GM18502 (cell line): ENCODE results near the gene COLQ.
"Not testable (repeated sequence)": the region's sequence is repeated elsewhere in the genome, so short reads cannot be mapped to it uniquely, and the experiment has no call there.

ENCODE experiments used
- ATAC-seq: cut with Tn5 transposase; IDR thresholded peaks from one replicate; pipeline ENCODE4 v1.9.1; 2021; ENCODE audit warnings: mild to moderate bottlenecking; ENCODE audit not compliant: unreplicated experiment, poor library complexity

COLQ gene

DNA sequence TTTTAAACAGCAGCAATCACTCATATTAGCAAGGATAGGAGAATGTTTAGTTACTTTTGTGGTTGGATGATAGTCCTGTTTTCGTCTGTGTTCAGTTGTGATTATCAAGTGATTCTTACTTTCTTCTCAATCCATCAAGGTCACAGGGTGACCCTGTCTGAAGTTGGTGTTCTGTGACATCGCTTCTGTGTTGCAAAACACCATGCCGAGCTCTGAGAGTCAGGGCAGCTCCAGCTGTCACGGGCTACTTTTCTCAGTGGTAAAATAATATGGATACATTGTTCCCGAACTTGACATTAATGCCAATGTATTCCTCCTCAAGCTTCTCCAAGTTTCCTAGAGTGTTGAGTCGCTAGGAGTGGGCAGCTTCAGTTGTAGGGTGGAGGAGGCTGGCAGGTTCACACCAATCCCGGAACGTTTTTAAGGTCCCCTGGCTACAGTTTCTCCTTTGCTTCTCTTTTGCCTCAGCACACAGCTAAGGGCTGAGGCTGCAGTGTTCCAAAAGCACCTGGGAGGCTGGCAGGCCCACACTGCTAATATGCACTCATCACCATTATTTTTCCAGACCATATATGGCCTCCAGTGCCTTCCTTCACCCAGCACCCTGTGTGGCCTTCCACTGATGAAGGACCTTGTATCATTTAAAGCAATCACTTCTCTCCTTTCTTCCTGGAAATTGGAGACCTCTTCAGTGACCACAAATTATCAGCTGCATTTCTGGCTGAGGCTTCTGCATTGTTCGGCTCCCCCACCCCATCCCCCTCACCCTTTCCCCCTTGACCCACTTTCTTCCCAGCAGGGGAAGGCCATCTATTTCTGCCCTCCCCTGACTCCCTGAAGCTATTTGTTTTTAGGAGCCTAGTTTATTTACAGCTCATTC is 25.8 kb downstream of the COLQ start:
- ATAC-seq: no peak

DNA sequence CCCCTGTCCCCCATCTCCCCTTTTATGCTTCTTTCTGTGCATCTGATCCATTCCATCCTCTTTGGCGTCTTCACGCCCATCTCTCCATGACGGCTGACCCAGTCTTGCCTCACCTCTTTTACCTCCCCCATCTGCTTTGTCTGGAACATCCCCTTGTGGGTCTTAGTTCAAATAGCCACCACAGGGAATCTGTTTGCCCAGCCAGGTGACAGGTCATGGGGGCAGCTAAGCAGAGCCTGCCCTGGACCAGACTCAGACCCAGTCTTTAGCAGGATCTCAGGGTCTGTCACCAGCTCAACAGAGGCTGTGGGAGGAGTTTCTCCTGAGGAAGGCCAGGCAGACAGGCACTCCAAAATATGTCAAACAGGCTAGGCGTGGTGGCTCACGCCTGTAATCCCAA is 28.1 kb downstream of the COLQ start:
- no peak for ATAC-seq

DNA sequence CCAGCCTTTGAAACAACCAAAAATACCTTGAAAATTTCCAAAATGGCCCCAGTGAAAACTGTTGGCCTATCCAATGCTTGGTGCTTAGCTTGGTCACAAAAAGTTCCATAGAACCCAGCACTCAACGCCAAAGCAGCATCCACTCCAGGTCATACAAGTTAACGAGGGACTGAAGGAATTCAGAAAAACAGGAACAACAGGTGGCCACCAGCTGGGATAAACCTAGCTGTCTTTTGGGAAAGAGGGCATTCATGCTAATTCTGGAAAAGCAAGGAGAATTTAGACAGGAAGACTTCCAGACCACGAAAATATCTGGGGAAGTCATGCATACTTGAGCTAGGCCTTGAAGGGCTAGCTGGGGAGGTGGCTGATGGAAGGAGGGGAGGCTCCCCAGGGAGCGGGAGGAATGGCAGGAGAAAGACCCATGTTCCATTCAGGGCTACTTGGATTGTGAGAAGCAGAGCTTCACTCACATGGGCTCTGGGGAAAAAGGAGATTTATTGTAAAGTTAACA is 28.6 kb downstream of the COLQ start:
- ATAC-seq: no peak

DNA sequence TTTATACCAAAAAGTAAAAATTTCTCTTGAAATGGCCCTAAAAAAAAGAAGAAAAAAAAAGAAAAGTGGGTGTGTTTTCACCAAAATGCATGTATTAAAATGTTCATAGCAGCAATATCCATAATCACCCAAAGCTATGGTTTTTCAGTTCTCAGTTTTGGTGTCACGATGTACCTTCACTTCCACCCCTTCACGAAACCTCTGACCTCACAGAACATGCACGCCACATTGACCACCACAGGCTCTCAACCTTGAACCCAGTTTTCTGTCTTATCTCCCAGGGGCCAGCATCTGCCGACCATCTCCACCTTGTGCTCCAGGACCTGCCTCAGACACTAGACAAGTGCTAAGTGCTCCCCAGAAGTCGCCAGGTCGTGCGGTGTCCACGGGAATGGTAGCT is 30.4 kb downstream of the COLQ start:
- no peak for ATAC-seq

DNA sequence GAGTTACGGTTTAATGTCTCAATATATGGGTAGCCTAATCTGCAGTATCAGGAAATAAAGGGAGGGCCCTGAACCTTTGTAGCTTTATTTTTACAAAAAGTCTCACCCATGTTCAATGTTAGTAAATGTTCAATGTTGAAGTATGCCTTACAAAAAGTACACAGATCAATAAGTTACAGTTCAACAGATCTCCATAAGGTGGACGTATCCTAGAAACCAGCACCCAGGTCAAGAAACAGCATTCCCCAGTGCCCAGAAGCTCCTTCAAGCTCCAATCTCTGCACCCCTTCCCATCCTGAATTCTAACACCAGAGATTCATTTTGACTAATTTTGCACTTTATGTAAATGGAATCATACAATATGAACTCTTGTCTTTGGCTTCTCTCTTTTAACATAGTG is 31.3 kb downstream of the COLQ start:
- no peak for ATAC-seq

DNA sequence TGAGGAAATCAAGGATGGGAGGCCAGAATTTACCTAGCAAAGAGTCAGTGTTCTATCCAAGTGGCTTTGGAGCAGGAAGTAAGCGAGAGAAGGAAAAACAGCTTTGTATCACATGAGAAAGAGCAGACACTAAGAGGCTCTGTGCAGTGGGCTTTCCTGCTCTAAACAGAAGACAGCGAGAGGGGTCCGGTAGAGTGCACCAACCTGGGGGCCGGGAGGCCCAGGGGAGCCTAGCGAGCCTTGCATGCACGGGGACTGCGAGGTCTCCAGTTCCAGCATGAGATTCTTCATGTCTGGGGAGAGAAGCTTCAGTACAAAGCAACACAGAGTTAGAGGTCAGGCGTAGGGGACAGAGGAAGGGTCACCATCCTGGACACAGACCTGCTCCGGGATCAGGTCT is 33.5 kb downstream of the COLQ start:
- ATAC-seq: no peak

DNA sequence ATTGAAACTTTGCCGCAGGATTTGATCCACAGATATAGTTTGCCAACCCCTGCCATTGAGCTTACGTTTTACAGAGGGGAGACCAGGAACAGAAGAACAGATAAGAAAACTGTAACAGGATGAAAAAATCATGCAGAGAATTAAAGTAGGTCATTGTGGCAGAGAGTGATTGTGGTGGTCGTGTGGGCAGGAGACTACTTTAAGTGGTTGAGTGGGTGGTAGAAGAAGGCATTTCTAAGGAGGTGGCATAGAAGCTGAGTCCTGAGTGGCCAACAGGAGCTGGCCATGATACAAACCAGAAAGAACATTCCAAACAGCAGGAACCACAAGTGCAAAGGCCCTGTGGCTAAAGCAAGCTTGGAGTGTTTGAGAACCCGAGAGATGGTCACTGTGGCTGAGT is 34.5 kb downstream of the COLQ start:
- no peak for ATAC-seq

DNA sequence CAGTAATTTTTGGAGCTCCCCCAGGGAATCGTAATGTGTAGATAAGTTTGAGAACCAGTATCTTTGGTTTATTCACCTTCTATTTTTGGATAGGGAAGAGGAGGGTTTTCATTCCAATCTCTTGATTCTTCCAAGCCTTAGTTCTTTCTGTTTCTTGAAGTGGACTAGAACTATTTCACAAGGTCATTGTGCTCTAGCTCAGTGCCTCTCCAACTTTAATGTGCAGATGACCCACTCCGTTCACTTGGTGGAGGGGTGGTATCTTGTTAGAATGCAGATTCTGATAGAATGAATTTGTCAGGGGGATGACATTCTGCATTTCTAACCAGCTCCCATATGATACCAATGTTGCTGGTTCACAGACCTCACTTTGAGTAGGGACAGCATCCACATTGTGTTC is 35.5 kb downstream of the COLQ start:
- no peak for ATAC-seq

DNA sequence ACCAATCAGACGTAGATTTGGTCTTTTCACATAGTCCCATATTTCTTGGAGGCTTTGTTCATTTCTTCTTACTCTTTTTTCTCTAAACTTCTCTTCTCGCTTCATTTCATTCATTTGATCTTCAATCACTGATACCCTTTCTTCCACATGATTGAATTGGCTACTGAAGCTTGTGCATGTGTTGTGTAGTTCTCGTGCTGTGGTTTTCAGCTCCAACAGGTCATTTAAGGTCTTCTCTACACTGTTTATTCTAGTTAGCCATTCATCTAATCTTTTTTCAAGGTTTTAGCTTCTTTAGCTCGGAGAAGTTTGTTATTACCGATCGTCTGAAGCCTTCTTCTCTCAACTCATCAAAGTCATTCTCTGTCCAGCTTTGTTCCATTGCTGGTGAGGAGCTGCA is 37.0 kb downstream of the COLQ start:
- not testable (repeated sequence) for ATAC-seq

DNA sequence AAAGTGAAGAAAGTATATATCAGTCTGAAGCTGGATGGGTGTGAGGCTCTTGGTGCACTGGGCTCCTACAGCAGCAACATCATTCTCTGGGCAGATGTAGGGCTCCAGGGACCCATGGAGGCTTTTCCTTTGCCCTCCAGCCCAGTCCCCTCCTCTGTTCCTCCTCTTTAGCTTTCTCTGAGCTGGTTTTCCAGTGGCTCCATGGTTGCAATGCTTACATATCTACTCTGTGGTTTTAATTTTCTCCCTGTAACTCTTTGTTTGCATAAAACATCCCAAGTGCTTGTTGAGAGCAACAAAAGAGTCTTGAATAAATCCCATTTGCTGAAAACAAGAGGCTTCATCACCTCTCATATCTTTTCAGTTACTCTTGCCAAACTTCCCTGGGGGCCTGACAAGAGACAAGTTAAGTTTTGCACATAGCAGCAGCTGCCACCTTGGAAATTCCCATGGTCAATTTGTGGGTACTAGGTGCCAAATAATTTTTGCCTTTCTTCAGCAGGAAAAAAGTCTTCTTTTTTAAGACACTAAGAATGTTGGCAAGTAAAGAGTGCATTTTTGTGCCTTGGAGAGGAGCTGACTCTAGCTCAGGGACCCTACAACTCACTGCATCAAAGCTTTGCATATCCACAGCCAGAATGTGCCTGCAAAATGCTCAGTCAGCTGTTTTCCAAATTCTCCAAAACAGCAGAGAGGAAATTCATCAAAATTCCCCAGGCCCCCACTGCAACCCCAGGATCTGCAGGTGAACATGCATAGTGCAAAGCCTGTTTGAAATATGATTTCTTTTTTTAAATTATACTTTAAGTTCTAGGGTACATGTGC is 41.9 kb downstream of the COLQ start:
- no peak for ATAC-seq

DNA sequence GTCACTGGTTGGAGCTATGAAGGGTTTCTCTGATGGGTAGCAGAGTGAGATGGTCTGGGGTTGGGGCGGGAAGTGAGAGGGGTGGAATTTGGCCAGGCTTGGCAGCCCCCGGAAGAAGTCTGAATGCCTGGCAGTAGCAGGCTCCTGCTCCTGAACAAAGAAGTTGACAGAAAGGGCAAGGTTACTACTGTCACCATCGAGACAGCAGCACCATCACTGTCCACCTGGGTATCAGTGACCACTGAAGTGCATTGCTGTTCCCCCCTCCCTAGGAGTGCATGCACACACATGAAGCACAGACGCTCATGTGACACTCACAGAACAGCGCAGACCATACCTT is 42.9 kb downstream of the COLQ start:
- ATAC-seq: no peak

DNA sequence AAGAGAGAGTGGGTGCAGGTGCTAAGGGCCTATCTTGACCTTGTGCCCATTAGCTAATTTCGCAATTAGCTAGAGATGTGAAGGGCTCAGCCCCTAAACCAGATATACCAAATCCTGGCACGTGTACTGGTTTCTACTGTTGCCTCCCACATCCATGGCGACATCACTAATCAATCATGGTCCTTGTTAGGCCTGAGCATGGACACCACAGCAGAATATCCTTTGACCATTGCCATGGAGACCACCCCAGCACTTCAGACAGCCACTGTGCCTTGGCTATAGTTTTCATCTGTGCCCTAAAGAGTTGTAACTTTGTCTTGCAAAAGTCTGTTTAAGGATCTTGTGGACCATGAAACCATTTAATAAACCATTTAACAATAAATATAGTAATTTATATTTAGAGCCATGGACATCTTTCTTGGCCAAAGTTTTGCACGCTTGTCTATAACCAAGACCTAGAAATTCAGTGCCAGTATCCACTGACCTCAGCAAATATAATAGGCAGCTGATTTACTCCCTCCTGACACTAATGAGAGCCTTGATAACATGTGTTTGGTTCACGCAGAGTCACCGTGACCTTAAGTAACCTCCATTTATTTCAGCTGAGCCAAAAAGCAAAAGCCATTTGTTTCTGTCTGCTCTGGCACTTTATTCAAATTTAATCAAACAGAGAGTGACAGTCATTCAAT is 43.4 kb downstream of the COLQ start:
- no peak for ATAC-seq

DNA sequence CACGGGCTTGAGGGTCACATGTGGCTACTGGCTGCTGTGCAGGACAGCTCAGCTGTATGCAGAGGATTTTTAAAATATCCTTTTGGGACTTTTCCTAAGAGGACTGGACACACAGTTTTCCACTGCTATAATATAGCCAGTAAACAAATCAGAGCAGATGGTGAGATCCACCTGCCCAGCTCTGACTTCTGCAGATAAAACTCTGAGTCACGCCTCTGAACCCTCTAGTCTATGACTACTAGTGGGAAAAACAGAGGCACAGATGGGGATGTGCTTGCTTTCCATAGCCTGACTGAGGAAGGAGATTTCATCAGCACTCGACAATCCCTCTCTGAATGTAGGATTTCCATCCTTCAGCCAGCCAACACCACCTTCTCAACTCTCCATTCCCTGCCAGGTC is 45.1 kb downstream of the COLQ start:
- ATAC-seq: no peak

DNA sequence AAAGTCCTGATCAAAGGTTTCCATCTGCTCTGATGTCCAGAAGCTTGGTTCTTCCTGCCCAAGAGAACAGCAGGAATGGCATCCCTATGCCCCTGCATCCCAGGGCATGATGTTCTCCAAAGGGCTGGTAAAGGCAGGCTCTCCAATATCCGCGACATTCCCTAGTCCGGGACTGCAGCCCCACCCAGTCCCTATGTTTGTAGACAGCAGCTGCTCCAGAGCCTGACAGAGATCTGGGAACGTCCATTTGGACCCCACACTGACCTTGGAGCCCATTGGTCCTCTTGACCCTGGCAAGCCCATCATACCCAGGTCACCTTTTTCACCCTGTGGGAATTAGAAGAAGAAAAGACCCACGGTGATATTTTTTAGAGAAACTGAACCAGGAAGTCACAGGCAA is 46.3 kb downstream of the COLQ start:
- no peak for ATAC-seq

DNA sequence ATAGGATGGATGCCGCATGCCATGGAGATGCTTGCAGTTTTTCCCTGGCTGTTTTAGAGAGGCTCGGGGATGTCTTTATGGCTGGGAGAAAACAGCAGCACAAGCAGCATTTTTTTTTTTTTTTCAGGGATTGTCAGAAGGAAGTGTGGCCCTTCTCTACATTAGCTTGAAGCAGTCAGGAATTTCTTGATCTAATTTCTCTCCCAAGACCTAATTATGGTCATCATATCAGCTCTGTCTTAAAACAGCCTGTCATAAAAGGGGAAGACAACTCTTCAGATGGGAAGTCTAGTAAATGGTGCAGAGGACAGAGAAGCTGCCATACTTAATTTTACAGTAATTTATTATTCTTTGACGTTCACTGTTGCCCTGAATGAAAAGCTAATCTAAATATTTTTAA is 49.6 kb downstream of the COLQ start:
- ATAC-seq: no peak

DNA sequence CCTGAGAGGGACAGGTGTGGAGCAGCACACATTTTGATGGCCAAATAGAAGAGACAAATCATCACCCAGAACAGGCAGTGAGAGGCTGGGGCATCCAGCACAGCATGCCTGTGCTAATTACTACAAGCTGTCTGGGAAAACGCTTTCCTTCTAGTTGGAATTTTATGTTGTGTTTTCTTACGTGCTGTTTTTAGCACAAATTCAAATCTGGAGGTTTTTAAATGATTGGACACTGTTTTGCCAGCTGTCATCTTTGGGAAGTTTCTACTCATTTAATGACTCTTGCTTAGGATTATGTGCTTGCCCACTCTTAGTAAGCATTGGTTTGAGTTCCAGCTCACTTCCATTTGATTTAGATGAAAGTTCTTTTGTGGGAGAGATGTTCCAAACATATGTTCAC is 50.7 kb downstream of the COLQ start:
- no peak for ATAC-seq

DNA sequence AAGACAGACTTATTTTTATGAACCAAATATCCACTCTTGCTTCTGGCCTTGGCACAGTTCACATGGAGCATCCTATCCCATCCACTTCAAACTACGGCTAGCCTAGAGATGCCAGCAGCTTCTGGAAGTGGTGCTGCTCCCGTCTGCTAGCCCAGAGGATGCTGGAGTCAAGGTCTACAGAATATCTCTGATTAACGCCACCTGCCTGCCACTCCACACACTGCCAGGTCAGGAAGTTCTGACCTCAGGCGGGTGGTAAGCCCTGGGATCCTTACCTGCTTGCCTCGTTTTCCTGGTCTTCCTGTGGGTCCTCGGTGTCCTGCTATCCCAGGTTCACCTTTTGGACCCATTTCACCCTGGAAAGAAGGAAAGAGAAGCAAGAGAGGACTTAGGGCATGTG is 51.2 kb downstream of the COLQ start:
- ATAC-seq: no peak

DNA sequence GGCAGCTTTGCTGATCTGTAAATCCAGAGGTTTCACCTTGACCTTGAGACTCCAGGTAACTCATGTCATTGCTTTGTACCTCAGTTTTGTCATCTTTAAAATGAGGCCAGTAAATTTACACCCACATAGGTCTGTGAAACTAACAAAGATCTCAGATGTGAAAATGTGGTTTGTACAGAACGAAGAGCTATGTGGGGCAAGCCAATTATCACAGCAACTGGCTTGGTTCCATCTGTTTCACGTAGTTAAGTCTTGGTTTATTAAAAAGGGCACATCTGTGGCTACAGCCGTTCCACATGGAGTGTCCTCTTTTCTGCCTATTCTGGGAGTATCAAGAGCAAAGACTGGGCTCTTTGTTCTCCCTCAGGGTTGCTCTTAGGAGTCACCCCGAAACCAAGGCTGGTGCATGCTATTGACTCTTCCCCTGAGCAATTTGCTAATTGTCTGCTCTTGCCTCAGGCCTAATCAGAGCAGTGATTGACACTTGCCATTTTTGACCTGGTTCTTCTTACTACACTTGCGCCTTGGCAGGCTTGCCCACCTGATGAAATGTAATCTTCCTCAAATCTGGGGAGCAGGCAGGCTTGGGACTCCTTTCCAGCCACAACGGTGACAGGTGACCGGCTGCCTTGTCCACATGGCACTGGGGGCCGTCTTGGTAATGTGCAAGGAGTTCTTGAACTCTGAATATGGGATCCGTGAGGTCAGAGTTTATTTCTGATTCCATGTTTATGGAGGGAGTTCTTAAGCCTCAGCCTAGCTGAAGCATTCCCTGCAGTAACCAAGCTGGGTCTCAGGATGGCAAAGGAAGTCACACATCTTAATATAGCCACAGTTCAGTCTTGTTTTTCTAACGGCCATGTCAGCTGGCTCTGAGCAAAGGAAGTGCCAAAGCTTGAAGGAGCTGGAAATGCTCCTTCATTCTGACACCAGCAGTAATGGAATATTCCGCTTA is 54.0 kb downstream of the COLQ start:
- ATAC-seq: peak; percentile 81

DNA sequence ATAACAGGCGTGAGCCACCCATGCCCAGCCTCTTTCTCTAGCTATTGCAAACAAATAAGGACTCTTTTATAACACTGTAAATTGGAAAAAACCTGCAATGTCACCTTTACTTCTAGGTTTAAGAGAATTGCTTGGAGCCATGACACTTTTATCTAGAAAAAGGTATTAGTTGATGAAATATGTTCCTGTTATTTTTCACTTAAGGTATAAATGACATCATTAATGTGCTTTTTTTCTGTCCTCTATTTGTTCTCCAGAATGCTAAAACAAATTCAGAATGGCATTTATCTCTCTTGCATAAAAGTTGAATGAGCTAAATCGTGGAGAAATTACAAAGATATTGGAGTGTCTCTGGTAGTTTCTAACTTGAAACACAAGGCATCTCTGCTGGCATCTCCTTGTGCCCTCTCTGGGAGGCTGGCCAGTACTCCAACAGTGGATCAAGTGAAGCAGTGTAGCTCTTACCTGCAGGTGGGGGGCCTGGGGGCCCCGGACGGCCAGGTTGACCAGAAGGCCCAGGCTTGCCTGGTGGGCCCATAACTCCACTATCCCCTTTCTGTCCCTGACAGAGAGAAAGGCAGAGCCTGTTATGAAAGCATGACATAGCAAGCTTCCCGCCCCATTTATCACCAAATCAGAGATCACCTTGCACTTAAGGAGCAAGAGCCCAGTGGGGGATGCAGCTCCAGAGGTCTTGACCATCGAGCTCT is 55.5 kb downstream of the COLQ start:
- ATAC-seq: no peak
